ENCODE results near the gene GNMT.

DNA sequence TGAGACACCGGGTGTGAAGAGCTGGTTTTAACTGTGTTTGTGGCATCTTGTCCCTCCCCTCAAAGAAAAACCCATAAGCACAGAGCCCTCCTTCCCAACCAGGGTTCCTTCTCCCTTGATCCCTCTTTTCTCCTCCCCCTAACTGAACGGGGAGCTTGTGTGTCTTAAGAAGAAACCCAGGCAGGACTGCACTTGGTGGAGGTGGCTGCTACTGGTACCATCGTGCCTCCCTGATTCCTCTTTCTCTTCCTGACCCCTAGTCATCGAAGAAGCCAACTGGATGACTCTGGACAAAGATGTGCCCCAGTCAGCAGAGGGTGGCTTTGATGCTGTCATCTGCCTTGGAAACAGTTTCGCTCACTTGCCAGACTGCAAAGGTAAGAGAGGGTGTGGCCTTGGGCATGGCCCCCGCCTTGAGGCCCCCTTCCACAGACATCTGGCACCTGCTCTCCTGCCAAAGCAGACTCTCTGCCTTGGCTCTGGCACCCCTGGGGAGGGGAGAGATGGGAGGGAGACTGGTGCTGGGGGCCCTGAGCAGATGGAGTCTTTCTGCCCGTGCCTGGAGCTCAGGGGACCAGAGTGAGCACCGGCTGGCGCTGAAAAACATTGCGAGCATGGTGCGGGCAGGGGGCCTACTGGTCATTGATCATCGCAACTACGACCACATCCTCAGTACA lies 2.1 kb downstream of the GNMT start:
- no peak for TF ChIP-seq POLR2A (IDR thresholded peaks at IDR 0.05; ENCODE audit: low read depth, low read length)
- no peak for TF ChIP-seq TAF1 (IDR thresholded peaks at IDR 0.05; ENCODE audit: borderline replicate concordance, low read depth, low read length)

Measured in GM12892 (cell line).